GM12892 (cell line): ENCODE measurements around the gene TRDN.

ENCODE experiments used
- POLR2A ChIP-seq: IDR thresholded peaks from 2 replicates; pipeline ENCODE4 v1.6.1; 2011; ENCODE audit warnings: low read depth, low read length, control low read depth
- TAF1 ChIP-seq: IDR thresholded peaks from 2 replicates; pipeline ENCODE4 v1.6.1; 2011; ENCODE audit warnings: low read depth, mild to moderate bottlenecking, control low read depth, low read length, borderline replicate concordance

DNA sequence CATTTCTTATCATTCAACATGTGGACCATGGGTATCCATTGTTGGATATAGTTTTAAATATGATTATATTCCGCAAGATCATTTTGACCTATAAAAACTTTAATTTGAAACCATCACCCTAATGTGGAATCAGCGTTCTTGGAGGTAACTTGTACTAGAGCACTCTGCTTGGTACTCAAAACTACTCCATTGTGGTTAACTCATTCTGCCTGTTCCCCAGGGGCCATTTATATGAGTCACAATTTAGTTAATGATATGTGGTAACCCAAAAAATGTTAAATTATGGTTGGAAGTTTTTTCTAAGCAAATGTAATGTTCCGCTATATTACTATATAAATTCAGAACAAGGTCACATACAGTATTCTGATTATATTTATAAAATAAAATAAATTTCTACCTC, 109.3 kb downstream of the TRDN start:
- TF ChIP-seq TAF1 (no peak), POLR2A (no peak)
